ENCODE results near the gene CCDC97.
A peak's percentile ranks its signal among the peaks of the same experiment; 100 is the strongest.

Gene CCDC97

GRCh38 chr19:41324921-41325639 is 15.1 kb downstream of the CCDC97 start:
- no peak overlapping the region for H3K4me3 ChIP-seq (ENCODE audit: low read length)
- H3K36me3 ChIP-seq (ENCODE audit: control insufficient read depth, low read length): peaks cover 59% of the 10 kb centered on the region
- H3K4me1 ChIP-seq (ENCODE audit: control insufficient read depth, low read length): peaks cover 59% of the 10 kb centered on the region
- no peaks in the 10 kb centered on the region for H3K9me2 ChIP-seq (replicated peaks; ENCODE audit: control insufficient read depth, low read length)
- H3K79me2 ChIP-seq (ENCODE audit: control insufficient read depth, low read length): peaks cover 20% of the 10 kb centered on the region
- no peak overlapping the region for H3K4me2 ChIP-seq (ENCODE audit: low read length)
- H4K20me1 ChIP-seq (ENCODE audit: control insufficient read depth, insufficient read depth, low read depth, low read length): 0 out of 2 replicates have a peak, but pooled peaks cover 4% of the 10 kb centered on the region
- TF ChIP-seq CTCF (IDR thresholded peaks at IDR 0.05; ENCODE audit: low read depth, low read length, poor library complexity, severe bottlenecking) (no peak), EZH2phosphoT487 (IDR thresholded peaks at IDR 0.05; ENCODE audit: borderline replicate concordance, low read length) (no peak)
- H3K27me3 ChIP-seq (ENCODE audit: control insufficient read depth, low read length): no peaks in the 10 kb centered on the region
- peaks cover 46% of the 10 kb centered on the region for H3F3A ChIP-seq (ENCODE audit: control insufficient read depth, insufficient read depth)
- H3K9me3 ChIP-seq (ENCODE audit: control insufficient read depth, insufficient read depth, low read length): no peaks in the 10 kb centered on the region
- peak overlapping the region; percentile 96 for H3K27ac ChIP-seq (ENCODE audit: low read depth, low read length)

GRCh38 chr19:41325640-41325946 is 15.6 kb downstream of the CCDC97 start:
- Histone ChIP-seq H3K27ac (ENCODE audit: low read depth, low read length) (peak overlapping the region; percentile 96), H3F3A (ENCODE audit: control insufficient read depth, insufficient read depth) (peaks cover 51% of the 10 kb centered on the region), H3K79me2 (ENCODE audit: control insufficient read depth, low read length) (peaks cover 20% of the 10 kb centered on the region), H3K9me2 (replicated peaks; ENCODE audit: control insufficient read depth, low read length) (no peaks in the 10 kb centered on the region), H3K27me3 (ENCODE audit: control insufficient read depth, low read length) (no peaks in the 10 kb centered on the region), H3K9me3 (ENCODE audit: control insufficient read depth, insufficient read depth, low read length) (no peaks in the 10 kb centered on the region), H3K4me3 (ENCODE audit: low read length) (no peak overlapping the region), H3K4me1 (ENCODE audit: control insufficient read depth, low read length) (peaks cover 64% of the 10 kb centered on the region), H4K20me1 (ENCODE audit: control insufficient read depth, insufficient read depth, low read depth, low read length) (0 out of 2 replicates have a peak, but pooled peaks cover 4% of the 10 kb centered on the region), H3K4me2 (ENCODE audit: low read length) (peak overlapping the region; percentile 99), H3K36me3 (ENCODE audit: control insufficient read depth, low read length) (peaks cover 60% of the 10 kb centered on the region)
- TF ChIP-seq CTCF (IDR thresholded peaks at IDR 0.05; ENCODE audit: low read depth, low read length, poor library complexity, severe bottlenecking) (no peak), EZH2phosphoT487 (IDR thresholded peaks at IDR 0.05; ENCODE audit: borderline replicate concordance, low read length) (no peak)

- H3K9me3 ChIP-seq (ENCODE audit: control insufficient read depth, insufficient read depth, low read length): no peaks in the 10 kb centered on the region
- peak overlapping the region; percentile 96 for H3K27ac ChIP-seq (ENCODE audit: low read depth, low read length)
- H3K36me3 ChIP-seq (ENCODE audit: control insufficient read depth, low read length): peaks cover 58% of the 10 kb centered on the region
- TF ChIP-seq CTCF (IDR thresholded peaks at IDR 0.05; ENCODE audit: low read depth, low read length, poor library complexity, severe bottlenecking) (no peak), EZH2phosphoT487 (IDR thresholded peaks at IDR 0.05; ENCODE audit: borderline replicate concordance, low read length) (no peak)
- H3K4me1 ChIP-seq (ENCODE audit: control insufficient read depth, low read length): peaks cover 68% of the 10 kb centered on the region
- peaks cover 52% of the 10 kb centered on the region for H3F3A ChIP-seq (ENCODE audit: control insufficient read depth, insufficient read depth)
- peaks cover 20% of the 10 kb centered on the region for H3K79me2 ChIP-seq (ENCODE audit: control insufficient read depth, low read length)
- no peaks in the 10 kb centered on the region for H3K27me3 ChIP-seq (ENCODE audit: control insufficient read depth, low read length)
- H3K9me2 ChIP-seq (replicated peaks; ENCODE audit: control insufficient read depth, low read length): no peaks in the 10 kb centered on the region
- H4K20me1 ChIP-seq (ENCODE audit: control insufficient read depth, insufficient read depth, low read depth, low read length): 0 out of 2 replicates have a peak, but pooled peaks cover 4% of the 10 kb centered on the region
- H3K4me2 ChIP-seq (ENCODE audit: low read length): peak overlapping the region; percentile 99
- H3K4me3 ChIP-seq (ENCODE audit: low read length): peak overlapping the region; percentile 81
These were observed 16.2 kb downstream of the CCDC97 start for GRCh38 chr19:41325947-41326706.

Measured in DOHH2 (cell line).